ENCODE measurements around the gene MEIS1. TPM values are rescaled to one million over a fixed set of nuclear protein-coding genes. Genes with fewer than 3 reads are reported as not detected.

Gene MEIS1
- total and polyA plus RNA-seq, 8 donors = 4.8 to 172 (median 38.5) TPM

GRCh38 chr2:66604976-66605375 lies 170.1 kb downstream of the MEIS1 start:
- no peak for TF ChIP-seq POLR2AphosphoS5 (IDR thresholded peaks at IDR 0.05)
- TF ChIP-seq CTCF (IDR thresholded peaks at IDR 0.05) = no peak
- no peak for TF ChIP-seq EP300 (IDR thresholded peaks at IDR 0.05)
- no peak for TF ChIP-seq POLR2A (IDR thresholded peaks at IDR 0.05)
- Histone ChIP-seq H3K4me3 (no peak overlapping the region), H3K27me3 (no peaks in the 10 kb centered on the region), H3K36me3 (no peaks in the 10 kb centered on the region), H3K27ac (no peak overlapping the region), H3K9me3 (no peaks in the 10 kb centered on the region), H3K4me1 (no peaks in the 10 kb centered on the region)
- no peak for DNase-seq
- intact Hi-C loops (cut with DNase I; ENCODE audit: low total_unique reads) = no loop called here
- 85 to 96% (median 95%) methylated on average over 7 of the region's 7 CpGs for WGBS, 5 donors

GRCh38 chr2:66607152-66607551 lies 172.2 kb downstream of the MEIS1 start:
- intact Hi-C loops (cut with DNase I; ENCODE audit: low total_unique reads) = no loop called here
- no peaks in the 10 kb centered on the region for H3K27me3 ChIP-seq
- no peak for TF ChIP-seq CTCF (IDR thresholded peaks at IDR 0.05)
- TF ChIP-seq EP300 (IDR thresholded peaks at IDR 0.05) = no peak
- no peak for TF ChIP-seq POLR2A (IDR thresholded peaks at IDR 0.05)
- TF ChIP-seq POLR2AphosphoS5 (IDR thresholded peaks at IDR 0.05) = no peak
- WGBS, 5 donors = 86 to 95% (median 88%) methylated on average over 4 of the region's 4 CpGs
- no peaks in the 10 kb centered on the region for H3K36me3 ChIP-seq
- H3K4me1 ChIP-seq = no peaks in the 10 kb centered on the region
- no peak overlapping the region for H3K4me3 ChIP-seq
- DNase-seq = no peak
- H3K9me3 ChIP-seq = no peaks in the 10 kb centered on the region
- no peak overlapping the region for H3K27ac ChIP-seq

Data from stomach (tissue), 9 donors.